Adipocyte (in vitro differentiated cells): Measurements from ENCODE around the gene SIRPA.

Experiments
- DNase-seq: peaks from one replicate; pipeline ENCODE4 v3.0.0-alpha.2; 2015; ENCODE audit warnings: low read depth
- H3K27me3 ChIP-seq: replicated peaks from 2 replicates; pipeline ENCODE4 v1.7.0; 2013; ENCODE audit warnings: mild to moderate bottlenecking, low read length, moderate library complexity; ENCODE audit not compliant: control insufficient read depth, insufficient read depth
- H3K36me3 ChIP-seq: 2 replicates; pipeline ENCODE4 v1.7.0; 2013; ENCODE audit warnings: low read length, mild to moderate bottlenecking, moderate library complexity; ENCODE audit not compliant: control insufficient read depth, insufficient read depth, severe bottlenecking
- H3K4me1 ChIP-seq: 2 replicates; pipeline ENCODE4 v1.7.0; 2013; ENCODE audit warnings: mild to moderate bottlenecking, low read length, moderate library complexity; ENCODE audit not compliant: control insufficient read depth, insufficient read depth
- H3K4me3 ChIP-seq: 2 replicates; pipeline ENCODE4 v1.7.0; 2013; ENCODE audit warnings: mild to moderate bottlenecking, low read length, moderate library complexity
- H3K9ac ChIP-seq: 2 replicates; pipeline ENCODE4 v1.7.0; 2013; ENCODE audit warnings: mild to moderate bottlenecking, low read length, moderate library complexity
- H3K9me3 ChIP-seq: 2 replicates; pipeline ENCODE4 v1.7.0; 2013; ENCODE audit warnings: mild to moderate bottlenecking, low read length, moderate library complexity; ENCODE audit not compliant: control insufficient read depth

The SIRPA gene

GRCh38 chr20:1894951-1895673 is at the start of gene SIRPA:
TSS of gene SIRPA (plus strand) at chr20:1895407. CDS start at chr20:1895448, 41 bp downstream.
- peak within 1 kb of the TSS; percentile 89 for H3K4me3 ChIP-seq
- peak within 1 kb of the TSS; percentile 89 for H3K9ac ChIP-seq
- no peaks in the 10 kb centered on the region for H3K9me3 ChIP-seq
- H3K27me3 ChIP-seq, result no peaks in the 10 kb centered on the region
- DNase-seq, result peak; percentile 83
- peaks cover 42% of the 10 kb centered on the region for H3K4me1 ChIP-seq
- no peaks in the 10 kb centered on the region for H3K36me3 ChIP-seq

GRCh38 chr20:1845701-1846100 is 49.5 kb upstream of the SIRPA start:
- DNase-seq, result no peak
- no peaks in the 10 kb centered on the region for H3K27me3 ChIP-seq
- H3K9ac ChIP-seq, result no peak overlapping the region
- peaks cover 23% of the 10 kb centered on the region for H3K4me1 ChIP-seq
- H3K9me3 ChIP-seq, result no peaks in the 10 kb centered on the region
- H3K36me3 ChIP-seq, result no peaks in the 10 kb centered on the region
- H3K4me3 ChIP-seq, result no peak overlapping the region

GRCh38 chr20:1846341-1846740 is 48.9 kb upstream of the SIRPA start:
- DNase-seq, result no peak
- Histone ChIP-seq H3K4me1 (peaks cover 19% of the 10 kb centered on the region), H3K36me3 (no peaks in the 10 kb centered on the region), H3K4me3 (no peak overlapping the region), H3K9me3 (no peaks in the 10 kb centered on the region), H3K9ac (no peak overlapping the region), H3K27me3 (no peaks in the 10 kb centered on the region)

- Histone ChIP-seq H3K4me3 (no peak overlapping the region), H3K27me3 (peaks cover under 1% of the 10 kb centered on the region), H3K36me3 (no peaks in the 10 kb centered on the region), H3K4me1 (peaks cover 13% of the 10 kb centered on the region), H3K9ac (no peak overlapping the region), H3K9me3 (no peaks in the 10 kb centered on the region)
- no peak for DNase-seq
Observed at GRCh38 chr20:1846876-1847275, 48.3 kb upstream of the SIRPA start.

- Histone ChIP-seq H3K36me3 (no peaks in the 10 kb centered on the region), H3K27me3 (peaks cover 5% of the 10 kb centered on the region), H3K9ac (no peak overlapping the region), H3K4me3 (no peak overlapping the region), H3K4me1 (peaks cover 10% of the 10 kb centered on the region), H3K9me3 (no peaks in the 10 kb centered on the region)
- no peak for DNase-seq
Observed at GRCh38 chr20:1847780-1848179, 47.4 kb upstream of the SIRPA start.

- Histone ChIP-seq H3K4me1 (peaks cover 10% of the 10 kb centered on the region), H3K27me3 (peaks cover 10% of the 10 kb centered on the region), H3K9ac (no peak overlapping the region), H3K36me3 (no peaks in the 10 kb centered on the region), H3K4me3 (no peak overlapping the region), H3K9me3 (no peaks in the 10 kb centered on the region)
- DNase-seq, result no peak
Observed at GRCh38 chr20:1848373-1848772, 46.8 kb upstream of the SIRPA start.

- no peaks in the 10 kb centered on the region for H3K9me3 ChIP-seq
- H3K36me3 ChIP-seq, result no peaks in the 10 kb centered on the region
- H3K27me3 ChIP-seq, result peaks cover 24% of the 10 kb centered on the region
- DNase-seq, result no peak
- H3K4me3 ChIP-seq, result no peak overlapping the region
- peaks cover 7% of the 10 kb centered on the region for H3K4me1 ChIP-seq
- no peak overlapping the region for H3K9ac ChIP-seq
Observed at GRCh38 chr20:1851396-1851795, 43.8 kb upstream of the SIRPA start.

GRCh38 chr20:1853473-1853872 is 41.7 kb upstream of the SIRPA start:
- Histone ChIP-seq H3K9ac (no peak overlapping the region), H3K36me3 (no peaks in the 10 kb centered on the region), H3K4me1 (peaks cover 8% of the 10 kb centered on the region), H3K9me3 (no peaks in the 10 kb centered on the region), H3K27me3 (peaks cover 24% of the 10 kb centered on the region), H3K4me3 (no peak overlapping the region)
- DNase-seq, result no peak

- H3K4me1 ChIP-seq, result peaks cover 8% of the 10 kb centered on the region
- peaks cover 24% of the 10 kb centered on the region for H3K27me3 ChIP-seq
- no peak for DNase-seq
- no peaks in the 10 kb centered on the region for H3K36me3 ChIP-seq
- H3K4me3 ChIP-seq, result no peak overlapping the region
- no peaks in the 10 kb centered on the region for H3K9me3 ChIP-seq
- H3K9ac ChIP-seq, result no peak overlapping the region
Observed at GRCh38 chr20:1854246-1854645, 41.0 kb upstream of the SIRPA start.

- Histone ChIP-seq H3K36me3 (no peaks in the 10 kb centered on the region), H3K4me1 (peaks cover 9% of the 10 kb centered on the region), H3K9ac (no peak overlapping the region), H3K9me3 (no peaks in the 10 kb centered on the region), H3K4me3 (no peak overlapping the region), H3K27me3 (peaks cover 24% of the 10 kb centered on the region)
- no peak for DNase-seq
Observed at GRCh38 chr20:1855109-1855508, 40.1 kb upstream of the SIRPA start.

GRCh38 chr20:1855690-1856089 is 39.5 kb upstream of the SIRPA start:
- Histone ChIP-seq H3K36me3 (no peaks in the 10 kb centered on the region), H3K27me3 (peaks cover 24% of the 10 kb centered on the region), H3K9me3 (no peaks in the 10 kb centered on the region), H3K9ac (no peak overlapping the region), H3K4me3 (no peak overlapping the region), H3K4me1 (peaks cover 11% of the 10 kb centered on the region)
- DNase-seq, result no peak

GRCh38 chr20:1856424-1856823 is 38.8 kb upstream of the SIRPA start:
- no peak overlapping the region for H3K9ac ChIP-seq
- H3K9me3 ChIP-seq, result no peaks in the 10 kb centered on the region
- H3K36me3 ChIP-seq, result no peaks in the 10 kb centered on the region
- H3K4me3 ChIP-seq, result no peak overlapping the region
- H3K4me1 ChIP-seq, result peaks cover 12% of the 10 kb centered on the region
- DNase-seq, result no peak
- peaks cover 24% of the 10 kb centered on the region for H3K27me3 ChIP-seq
